Measurements from ENCODE around the gene ITPR1. TPM values are rescaled to one million over a fixed set of nuclear protein-coding genes. Genes with fewer than 3 reads are reported as not detected.

ITPR1 gene
- total RNA-seq, 4 donors from 2014 or later = 14.7 to 45.1 (median 21.0) TPM

- TF ChIP-seq EP300 (IDR thresholded peaks at IDR 0.05) (no peak), POLR2AphosphoS5 (IDR thresholded peaks at IDR 0.05) (no peak), POLR2A (IDR thresholded peaks at IDR 0.05) (no peak), CTCF (IDR thresholded peaks at IDR 0.05) (no peak)
- Histone ChIP-seq H3K36me3 (peaks cover 16% of the 10 kb centered on the region), H3K4me3 (no peak overlapping the region), H3K9me3 (no peaks in the 10 kb centered on the region), H3K27ac (no peak overlapping the region), H3K4me1 (peaks cover 5% of the 10 kb centered on the region), H3K27me3 (no peaks in the 10 kb centered on the region)
- no peak for DNase-seq (ENCODE audit: low spot score in 2 of 2)
- 97% methylated on average over 1 of the region's 1 CpG for WGBS
Observed at GRCh38 chr3:4690277-4690676, 197.1 kb downstream of the ITPR1 start.

- TF ChIP-seq EP300 (IDR thresholded peaks at IDR 0.05) = no peak
- TF ChIP-seq POLR2A (IDR thresholded peaks at IDR 0.05) = no peak
- TF ChIP-seq CTCF (IDR thresholded peaks at IDR 0.05) = no peak
- TF ChIP-seq POLR2AphosphoS5 (IDR thresholded peaks at IDR 0.05) = no peak
- no peaks in the 10 kb centered on the region for H3K27me3 ChIP-seq
- 82% methylated on average over 13 of the region's 13 CpGs for WGBS
- no peak overlapping the region for H3K27ac ChIP-seq
- peaks cover 9% of the 10 kb centered on the region for H3K36me3 ChIP-seq
- DNase-seq (ENCODE audit: low spot score in 2 of 2) = no peak
- H3K4me3 ChIP-seq = no peak overlapping the region
- H3K4me1 ChIP-seq = no peaks in the 10 kb centered on the region
- H3K9me3 ChIP-seq = no peaks in the 10 kb centered on the region
Observed at GRCh38 chr3:4693620-4694019, 200.5 kb downstream of the ITPR1 start.

GRCh38 chr3:4695846-4696245, 202.7 kb downstream of the ITPR1 start:
- Histone ChIP-seq H3K9me3 (no peaks in the 10 kb centered on the region), H3K4me3 (no peak overlapping the region), H3K36me3 (peaks cover 5% of the 10 kb centered on the region), H3K4me1 (no peaks in the 10 kb centered on the region), H3K27ac (no peak overlapping the region), H3K27me3 (no peaks in the 10 kb centered on the region)
- TF ChIP-seq POLR2AphosphoS5 (IDR thresholded peaks at IDR 0.05) = no peak
- no peak for TF ChIP-seq EP300 (IDR thresholded peaks at IDR 0.05)
- no peak for TF ChIP-seq POLR2A (IDR thresholded peaks at IDR 0.05)
- no peak for TF ChIP-seq CTCF (IDR thresholded peaks at IDR 0.05)
- WGBS = 98% methylated on average over 2 of the region's 2 CpGs
- no peak for DNase-seq (ENCODE audit: low spot score in 2 of 2)

DNA sequence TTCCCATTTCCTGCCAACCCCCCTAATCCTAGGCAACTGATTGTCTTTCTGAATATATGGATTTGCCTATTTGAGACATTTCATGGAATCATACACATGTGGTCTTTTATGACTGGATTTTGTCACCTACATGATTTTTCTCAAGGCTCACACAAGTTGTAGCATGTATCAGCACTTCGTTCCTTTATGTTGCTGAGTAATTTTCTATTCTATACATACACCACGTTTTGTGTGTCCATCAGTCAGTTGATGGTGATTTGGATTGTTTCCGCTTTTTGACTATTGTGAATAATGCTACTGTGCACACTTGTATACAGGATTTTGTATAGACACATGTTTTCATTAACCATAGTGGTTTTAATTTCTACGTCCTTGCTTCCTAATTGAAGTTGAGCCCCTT, 203.1 kb downstream of the ITPR1 start:
- Histone ChIP-seq H3K36me3 (peaks cover 5% of the 10 kb centered on the region), H3K4me1 (no peaks in the 10 kb centered on the region), H3K4me3 (no peak overlapping the region), H3K27me3 (no peaks in the 10 kb centered on the region), H3K9me3 (no peaks in the 10 kb centered on the region), H3K27ac (no peak overlapping the region)
- 86% methylated on average over 4 of the region's 4 CpGs for WGBS
- TF ChIP-seq EP300 (IDR thresholded peaks at IDR 0.05) (no peak), POLR2A (IDR thresholded peaks at IDR 0.05) (no peak), POLR2AphosphoS5 (IDR thresholded peaks at IDR 0.05) (no peak), CTCF (IDR thresholded peaks at IDR 0.05) (no peak)
- DNase-seq (ENCODE audit: low spot score in 2 of 2) = no peak

DNA sequence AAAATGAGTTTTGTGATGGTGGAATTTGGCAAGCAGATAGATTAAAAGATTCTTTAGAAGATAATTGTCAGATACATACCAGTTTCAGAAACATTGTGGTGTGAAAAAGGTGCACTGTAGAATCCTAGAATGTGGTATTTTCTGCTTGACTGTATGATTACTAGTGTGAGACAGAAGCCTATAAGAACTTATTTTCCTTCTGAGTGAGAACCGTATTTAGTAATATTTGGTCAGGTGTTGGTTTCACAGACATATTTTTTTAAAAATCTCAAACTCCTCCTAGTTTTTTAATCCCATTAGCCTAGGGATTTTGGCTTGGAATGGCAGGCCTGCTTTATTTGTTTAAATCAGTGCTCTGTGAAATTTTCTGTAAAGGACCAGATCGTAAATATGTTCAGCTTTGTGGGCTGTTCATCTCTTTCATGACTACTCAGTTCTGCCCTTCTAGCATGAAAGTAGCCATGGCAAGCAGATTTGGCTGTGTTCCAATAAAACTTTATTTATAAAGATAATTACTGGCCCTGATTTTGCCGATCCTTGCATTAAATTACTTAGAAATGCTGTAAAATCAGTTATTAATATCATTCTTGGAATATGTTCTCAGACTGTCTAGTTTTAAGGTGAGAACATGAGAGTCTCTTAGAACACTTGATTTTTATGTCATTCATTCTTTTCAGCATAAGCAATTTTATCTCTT, 205.1 kb downstream of the ITPR1 start:
- Histone ChIP-seq H3K27me3 (no peaks in the 10 kb centered on the region), H3K4me1 (peaks cover 3% of the 10 kb centered on the region), H3K9me3 (no peaks in the 10 kb centered on the region), H3K36me3 (peaks cover 5% of the 10 kb centered on the region), H3K4me3 (no peak overlapping the region), H3K27ac (no peak overlapping the region)
- no peak for TF ChIP-seq POLR2AphosphoS5 (IDR thresholded peaks at IDR 0.05)
- no peak for TF ChIP-seq POLR2A (IDR thresholded peaks at IDR 0.05)
- TF ChIP-seq CTCF (IDR thresholded peaks at IDR 0.05) = no peak
- 96% methylated on average over 3 of the region's 3 CpGs for WGBS
- DNase-seq (ENCODE audit: low spot score in 2 of 2) = no peak
